ENCODE measurements around the gene DCHS1. TPM values are rescaled to one million over a fixed set of nuclear protein-coding genes. Genes with fewer than 3 reads are reported as not detected.
A peak's percentile ranks its signal among the peaks of the same experiment; 100 is the strongest.

DCHS1 gene
- polyA plus RNA-seq, 2 of the 4 experiments (the other 2 are of a cell fraction), result 0.06 TPM

GRCh38 chr11:6610591-6610990 lies 45.0 kb downstream of the DCHS1 start (continued):
- TF ChIP-seq CTCF (IDR thresholded peaks at IDR 0.05), result no peak
- TF ChIP-seq ZNF302 (CRISPR knock-in tag; IDR thresholded peaks at IDR 0.05), result no peak
- no peak for TF ChIP-seq FOSB (CRISPR knock-in tag; IDR thresholded peaks at IDR 0.05)
- no peak for TF ChIP-seq KDM1A (IDR thresholded peaks at IDR 0.05; ENCODE audit: low read depth)
- no peak for TF ChIP-seq HOXB13 (CRISPR knock-in tag; IDR thresholded peaks at IDR 0.05; ENCODE audit: low read depth)
- no peak for TF ChIP-seq MAFK (IDR thresholded peaks at IDR 0.05; ENCODE audit: partially characterized antibody)
- no peak for TF ChIP-seq NFE2L2 (conservative IDR thresholded peaks at IDR 0.05; ENCODE audit: low read length)
- no peak for TF ChIP-seq HDAC2 (IDR thresholded peaks at IDR 0.05)
- TF ChIP-seq CBX2 (IDR thresholded peaks at IDR 0.05; ENCODE audit: borderline replicate concordance, low read depth), result no peak

GRCh38 chr11:6609502-6610015 lies 46.0 kb downstream of the DCHS1 start:
- ChIA-PET POLR2A (interaction anchor here (1.3 kb wide), 1 partner anchor 74 kb away, joined by 3 read pairs; the partner anchor contains the start of gene MRPL17), CTCF (interaction anchor here (2.8 to 3.3 kb wide), 2 partner anchors 74 to 79 kb away, joined by 10 to 14 read pairs; partner anchors contain the start of gene MRPL17)
- H3K4me3 ChIP-seq, result no peak overlapping the region
- ATAC-seq, result no peak
- TF ChIP-seq ATOH8 (CRISPR knock-in tag; IDR thresholded peaks at IDR 0.05; ENCODE audit: low read depth), result no peak
- no peak for TF ChIP-seq NR3C1 (IDR thresholded peaks at IDR 0.05)
- no peak for TF ChIP-seq CEBPB (IDR thresholded peaks at IDR 0.05)
- TF ChIP-seq FOXS1 (CRISPR knock-in tag; IDR thresholded peaks at IDR 0.05), result no peak
- TF ChIP-seq JUN (IDR thresholded peaks at IDR 0.05), result 0 out of 5 replicates have a peak, but pooled peaks of 1 of the 2 experiments have one; percentile 15
- H3K4me1 ChIP-seq, result peaks cover 45% of the 10 kb centered on the region
- no peak for DNase-seq (ENCODE audit: low read depth in 1 of 2, low spot score in 1 of 2)
- WGBS (ENCODE audit: missing lambda C conversion rate), result 95% methylated on average over 8 of the region's 8 CpGs
- no peak overlapping the region for H3K27ac ChIP-seq
- FAIRE-seq, result no peak
- no peaks in the 10 kb centered on the region for H3K9me3 ChIP-seq
- H3K4me2 ChIP-seq, result no peak overlapping the region

GRCh38 chr11:6608726-6609501 lies 46.7 kb downstream of the DCHS1 start:
- no peak for ATAC-seq
- Histone ChIP-seq H3K4me1 (peaks cover 46% of the 10 kb centered on the region), H3K4me3 (no peak overlapping the region), H3K9me3 (no peaks in the 10 kb centered on the region), H3K27ac (no peak overlapping the region), H3K4me2 (no peak overlapping the region)
- no peak for FAIRE-seq
- CTCF ChIA-PET, result interaction anchor here (1.1 to 3.3 kb wide), 4 partner anchors 75 to 230 kb away, joined by 3 to 14 read pairs (median 6); partner anchors contain the start of gene MRPL17
- no peak for DNase-seq (ENCODE audit: low read depth in 1 of 2, low spot score in 1 of 2)
- 96% methylated on average over 14 of the region's 14 CpGs for WGBS (ENCODE audit: missing lambda C conversion rate)
- no peak for TF ChIP-seq ZSCAN20 (CRISPR knock-in tag; IDR thresholded peaks at IDR 0.05)
- POLR2A ChIA-PET, result interaction anchor here (0.7 to 1.3 kb wide), 2 partner anchors 10 to 75 kb away, joined by 3 to 4 read pairs; partner anchors contain the start of genes MRPL17 and TPP1

GRCh38 chr11:6608011-6608410 lies 47.6 kb downstream of the DCHS1 start:
- no peak for FAIRE-seq
- WGBS (ENCODE audit: missing lambda C conversion rate), result 93% methylated on average over 9 of the region's 9 CpGs

More at GRCh38 chr11:6608011-6608410, 47.6 kb downstream of the DCHS1 start:
- no peak for TF ChIP-seq HMGXB4 (CRISPR knock-in tag; IDR thresholded peaks at IDR 0.05; ENCODE audit: borderline replicate concordance)
- no peak for TF ChIP-seq GATA3 (IDR thresholded peaks at IDR 0.05; ENCODE audit: borderline replicate concordance)
- TF ChIP-seq E2F6 (IDR thresholded peaks at IDR 0.05; ENCODE audit: borderline replicate concordance, low read depth), result no peak
- Histone ChIP-seq H3K27ac (peak overlapping the region in 1 of 2 experiments; percentile 89; a peak in 3 of 6 replicates), H3K4me2 (no peak overlapping the region), H3K4me3 (no peak overlapping the region), H3K4me1 (peaks cover 45% of the 10 kb centered on the region), H3K9me3 (no peaks in the 10 kb centered on the region)
- ATAC-seq (no peak), DNase-seq (ENCODE audit: low read depth in 1 of 2, low spot score in 1 of 2) (no peak)
- ChIA-PET CTCF (interaction anchor here (1.1 to 3.3 kb wide), 4 partner anchors 76 to 229 kb away, joined by 3 to 14 read pairs (median 6); partner anchors contain the start of gene MRPL17), POLR2A (interaction anchor here (0.7 to 2.2 kb wide), 2 partner anchors 11 to 75 kb away, joined by 4 to 11 read pairs; partner anchors contain the start of genes MRPL17 and TPP1)

Measured in A549 (cell line).